HG02642 (cell line): Measurements from ENCODE around the gene PPP2R3A.
A peak's percentile ranks its signal among the peaks of the same experiment; 100 is the strongest.
"Not testable (repeated sequence)": the region's sequence is repeated elsewhere in the genome, so short reads cannot be mapped to it uniquely, and the experiment has no call there.

ENCODE experiments used
- ATAC-seq: cut with Tn5 transposase; IDR thresholded peaks from one replicate; pipeline ENCODE4 v1.9.1; 2021; ENCODE audit warnings: mild to moderate bottlenecking; ENCODE audit not compliant: unreplicated experiment, poor library complexity

PPP2R3A gene

GRCh38 chr3:136146981-136147729 is 181.6 kb downstream of the PPP2R3A start:
- no peak for ATAC-seq

GRCh38 chr3:136149667-136150066 is 184.1 kb downstream of the PPP2R3A start:
- ATAC-seq = no peak

- ATAC-seq = no peak
Observed at GRCh38 chr3:136151219-136151618, 185.7 kb downstream of the PPP2R3A start.

GRCh38 chr3:136152176-136152843 is 186.8 kb downstream of the PPP2R3A start:
- no peak for ATAC-seq

- ATAC-seq = no peak
Observed at GRCh38 chr3:136152963-136153362, 187.4 kb downstream of the PPP2R3A start.

GRCh38 chr3:136161516-136161915 is 196.0 kb downstream of the PPP2R3A start:
- ATAC-seq = no peak

- no peak for ATAC-seq
Observed at GRCh38 chr3:136162322-136162721, 196.8 kb downstream of the PPP2R3A start.

- not testable (repeated sequence) for ATAC-seq
Observed at GRCh38 chr3:136163607-136164006, 198.1 kb downstream of the PPP2R3A start.

GRCh38 chr3:136166507-136166906 is 201.0 kb downstream of the PPP2R3A start:
- no peak for ATAC-seq

- ATAC-seq = not testable (repeated sequence)
Observed at GRCh38 chr3:136168236-136168635, 202.7 kb downstream of the PPP2R3A start.

- no peak for ATAC-seq
Observed at GRCh38 chr3:136171097-136171542, 205.6 kb downstream of the PPP2R3A start.

- ATAC-seq = no peak
Observed at GRCh38 chr3:136173939-136174490, 208.5 kb downstream of the PPP2R3A start.

GRCh38 chr3:136177876-136178275 is 212.3 kb downstream of the PPP2R3A start:
- no peak for ATAC-seq

GRCh38 chr3:136181741-136182140 is 216.2 kb downstream of the PPP2R3A start:
- ATAC-seq = no peak

GRCh38 chr3:136184703-136185102 is 219.2 kb downstream of the PPP2R3A start:
- ATAC-seq = no peak

GRCh38 chr3:136186344-136186743 is 220.8 kb downstream of the PPP2R3A start:
- peak; percentile 39 for ATAC-seq

GRCh38 chr3:136186846-136187245 is 221.3 kb downstream of the PPP2R3A start:
- no peak for ATAC-seq

- no peak for ATAC-seq
Observed at GRCh38 chr3:136187868-136188267, 222.3 kb downstream of the PPP2R3A start.

- ATAC-seq = no peak
Observed at GRCh38 chr3:136189043-136189442, 223.5 kb downstream of the PPP2R3A start.

GRCh38 chr3:136189859-136190617 is 224.5 kb downstream of the PPP2R3A start:
- ATAC-seq = no peak

- ATAC-seq = not testable (repeated sequence)
Observed at GRCh38 chr3:136192195-136192594, 226.7 kb downstream of the PPP2R3A start.
